Left colon (tissue), 2 donors: ENCODE results near the gene TMEM106C. TPM values are rescaled to one million over a fixed set of nuclear protein-coding genes. Genes with fewer than 3 reads are reported as not detected.

Experiments
- ATAC-seq: fragments of 200-7000 bp; cut with Tn5 transposase; one replicate; pipeline ENCODE4 v1.9.1; 2020; ENCODE audit warnings: mild to moderate bottlenecking, moderate library complexity
- DNase-seq, 2 donors: peaks; one replicate each; pipeline ENCODE4 v3.0.0-alpha.2; 2020
- intact Hi-C, 2 donors: fragments of 100-400 bp; cut with DNase I in 1 of 2; cut with micrococcal nuclease in 1 of 2; formaldehyde crosslinking; loops; one replicate each; pipeline versions ENCODE4 v1.11.2 to v1.14.0; 2022; cut with DNase I, micrococcal nuclease
- long read RNA-seq: library from polyadenylated mRNA; unstranded; transcript quantifications from one replicate; pipeline ENCODE4 v2.0.0, GENCODE V29; 2021
- total RNA-seq, 2 donors: library from RNA; stranded (reverse); fragmentation: NEBNext Ultra II Directional; extraction: Animal tissue kit (Norgen Biotek cat#: 25700); gene quantifications; one replicate each; pipeline ENCODE4 v1.2.1, GENCODE V29; 2021
- donor health status: DM: no; HTN: no; CAD: no.
- donor health status: DM: yes; HTN: yes; CAD: no.

TMEM106C gene, protein sequence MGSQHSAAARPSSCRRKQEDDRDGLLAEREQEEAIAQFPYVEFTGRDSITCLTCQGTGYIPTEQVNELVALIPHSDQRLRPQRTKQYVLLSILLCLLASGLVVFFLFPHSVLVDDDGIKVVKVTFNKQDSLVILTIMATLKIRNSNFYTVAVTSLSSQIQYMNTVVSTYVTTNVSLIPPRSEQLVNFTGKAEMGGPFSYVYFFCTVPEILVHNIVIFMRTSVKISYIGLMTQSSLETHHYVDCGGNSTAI
- 100 to 1,000 TPM; 166 to 180 TPM for total RNA-seq
- long read RNA-seq, transcript TMEM106C-203 (8 exons, 1,414 nt): minor isoform, 6 of 263 reads
- long read RNA-seq, transcript TMEM106C-201 (8 exons, 1,394 nt): minor isoform, 79 of 263 reads
- long read RNA-seq, transcript TMEM106C-202 (8 exons, 1,515 nt): minor isoform, 8 of 263 reads
- long read RNA-seq, transcript TMEM106C-220 (8 exons, 810 nt): major isoform, 114 of 263 reads
- long read RNA-seq, partial matches to known transcripts: 20 of 263 reads
- long read RNA-seq, other reads (novel, unspliced or antisense): 27 of 263 reads

DNA sequence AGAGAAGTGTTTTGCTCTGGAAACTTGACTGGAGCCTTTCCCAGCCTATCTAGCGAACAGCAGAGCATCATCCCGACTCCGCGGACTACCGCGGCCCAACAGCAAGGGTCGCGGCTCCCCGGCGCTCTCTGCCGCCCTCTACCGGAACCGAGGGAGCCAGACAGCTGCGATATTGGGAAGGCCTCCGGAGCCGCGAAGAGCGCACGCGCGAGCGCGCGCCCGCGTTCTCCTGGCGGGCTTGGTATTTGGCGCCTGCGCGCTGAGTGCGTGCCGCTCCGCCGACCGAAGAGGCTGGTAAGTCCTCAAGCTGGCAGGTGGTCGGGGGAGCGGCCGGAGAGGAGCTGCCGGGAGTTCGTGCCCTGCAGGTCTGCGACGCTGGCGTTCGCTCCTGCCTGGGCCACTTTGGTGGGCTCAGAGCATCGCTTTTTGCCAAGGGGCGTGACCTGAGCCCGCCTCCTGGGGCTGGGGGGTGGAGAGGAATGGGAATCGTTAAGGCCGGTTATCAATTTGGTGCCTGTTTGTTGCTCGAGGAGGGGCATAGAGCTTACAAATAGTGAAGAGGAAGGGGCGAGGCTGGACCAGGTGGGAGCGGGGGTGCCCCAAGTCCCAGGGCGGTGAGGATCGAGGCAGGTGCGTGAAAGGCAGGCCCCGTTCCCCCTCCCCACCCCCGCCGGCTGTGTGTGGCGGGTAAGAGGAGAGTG is at the start of gene TMEM106C:
Gene TMEM106C (plus strand): TSS at position 257 of the 701 bp plus-strand sequence. CDS start 641 bp downstream, outside the sequence.
- DNase-seq (peak; percentile 88 to 93), ATAC-seq (peak; percentile 85)
- intact Hi-C loops: no loop called here

DNA sequence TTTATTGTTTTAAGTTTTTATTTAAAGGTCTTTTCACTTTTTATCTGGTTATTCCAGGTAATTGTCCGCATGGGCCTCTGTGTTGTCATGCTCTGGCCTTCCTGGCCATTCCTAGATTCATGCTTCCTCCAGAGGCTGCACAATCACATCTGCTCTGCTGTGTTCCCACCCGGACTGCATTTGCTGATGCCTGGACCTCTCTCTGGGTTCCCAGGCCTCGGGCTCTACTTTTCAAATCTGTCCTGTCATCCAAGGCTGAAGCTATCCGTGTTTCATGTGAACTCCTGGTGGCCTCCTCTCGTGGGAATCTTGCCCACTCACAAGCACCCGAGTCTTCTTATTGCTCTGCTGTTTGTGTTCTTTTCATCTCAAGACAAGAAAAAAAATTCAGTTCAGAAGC is 42.5 kb upstream of the TMEM106C start:
- ATAC-seq (no peak), DNase-seq (no peak)
- intact Hi-C loops: no loop called here

- intact Hi-C loops: no loop called here
- DNase-seq (no peak), ATAC-seq (no peak)
Measured at GRCh38 chr12:47921907-47922306, 41.5 kb upstream of the TMEM106C start.

GRCh38 chr12:47927346-47927745 is 36.0 kb upstream of the TMEM106C start:
- ATAC-seq (no peak), DNase-seq (no peak)
- intact Hi-C loops: no loop called here

DNA sequence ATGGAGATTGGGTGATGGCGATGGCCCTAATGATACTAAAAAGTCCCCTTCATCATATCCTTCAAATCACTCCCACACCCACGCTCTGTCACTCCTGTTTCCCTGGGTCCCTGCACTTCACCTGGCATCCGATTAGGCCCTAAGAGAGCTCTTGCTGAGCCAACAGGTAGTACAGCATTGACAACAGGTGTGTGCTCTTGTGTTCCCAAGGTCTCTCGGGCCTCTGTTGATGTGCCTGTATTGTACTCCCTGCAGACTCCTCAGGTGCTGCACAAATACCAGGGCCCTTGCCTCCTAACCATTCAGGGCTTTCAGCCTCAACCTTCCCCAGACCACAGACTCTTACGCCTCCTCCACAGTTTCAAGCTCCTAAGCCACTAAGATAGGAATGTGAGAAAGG is 32.8 kb upstream of the TMEM106C start:
- DNase-seq (no peak), ATAC-seq (no peak)
- intact Hi-C loops: no loop called here

GRCh38 chr12:47931187-47931586 is 32.2 kb upstream of the TMEM106C start:
- intact Hi-C loops: no loop called here
- DNase-seq (no peak), ATAC-seq (no peak)

DNA sequence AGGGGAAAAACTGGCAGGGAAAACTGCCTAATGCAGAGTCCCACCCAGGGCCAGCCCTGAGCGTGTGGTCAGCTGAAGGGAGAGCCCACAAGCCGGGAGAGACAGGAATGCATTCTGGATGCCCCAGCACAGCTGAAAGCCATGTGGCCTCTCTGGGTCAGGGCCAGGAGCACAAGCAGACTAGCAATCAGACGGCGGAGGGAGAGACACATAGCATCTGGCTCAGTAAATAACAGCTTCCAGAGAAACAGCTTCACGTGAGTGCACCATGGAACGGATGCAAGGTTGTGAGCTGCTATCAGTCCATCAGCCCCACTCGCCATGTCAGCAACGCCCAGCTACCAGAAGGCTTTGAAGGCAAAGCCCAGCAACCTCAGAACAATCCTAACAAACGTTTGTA is 28.2 kb upstream of the TMEM106C start:
- DNase-seq (no peak), ATAC-seq (no peak)
- intact Hi-C loops: no loop called here

DNA sequence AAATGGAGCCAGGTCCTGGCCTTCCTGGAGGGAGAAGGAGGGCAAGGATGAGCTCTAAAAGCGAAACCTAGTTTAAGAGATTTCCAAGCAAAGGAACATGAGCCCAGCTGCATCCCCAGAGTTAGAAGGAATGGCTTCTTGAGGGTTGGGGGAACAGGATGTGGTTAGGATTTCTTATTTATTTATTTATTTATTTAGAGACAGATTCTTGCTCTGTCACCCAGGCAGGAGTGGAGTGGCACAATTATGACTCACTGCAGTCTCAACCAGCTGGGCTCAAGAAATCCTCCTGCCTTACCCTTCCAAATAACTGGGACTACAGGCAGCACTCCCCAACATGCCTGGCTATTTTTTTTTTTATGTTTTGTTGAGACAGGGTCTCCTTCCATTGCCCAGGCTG is 25.3 kb upstream of the TMEM106C start:
- ATAC-seq: no peak
- intact Hi-C loops: no loop called here
- no peak for DNase-seq

DNA sequence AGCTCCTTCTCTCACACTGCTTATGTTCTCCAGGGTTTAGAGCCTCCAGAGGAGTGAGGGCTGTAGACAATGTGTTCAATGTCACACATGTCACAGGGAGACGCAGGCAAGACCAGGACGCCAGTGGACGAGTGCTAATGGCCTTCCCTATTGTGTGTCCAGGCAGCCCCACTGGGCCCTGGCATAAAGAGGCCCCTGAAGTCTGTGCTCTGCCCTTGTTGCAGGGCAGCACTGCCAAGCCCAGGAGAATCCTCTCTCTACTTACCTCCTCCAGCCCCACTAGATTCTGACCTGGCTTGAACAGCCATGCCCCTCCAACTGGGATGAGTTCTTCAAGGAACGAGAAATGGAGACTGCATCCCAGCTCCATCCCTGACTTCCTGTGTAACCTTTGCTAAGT is 24.8 kb upstream of the TMEM106C start:
- ATAC-seq (peak; percentile 15), DNase-seq (no peak)
- intact Hi-C loops: no loop called here

DNA sequence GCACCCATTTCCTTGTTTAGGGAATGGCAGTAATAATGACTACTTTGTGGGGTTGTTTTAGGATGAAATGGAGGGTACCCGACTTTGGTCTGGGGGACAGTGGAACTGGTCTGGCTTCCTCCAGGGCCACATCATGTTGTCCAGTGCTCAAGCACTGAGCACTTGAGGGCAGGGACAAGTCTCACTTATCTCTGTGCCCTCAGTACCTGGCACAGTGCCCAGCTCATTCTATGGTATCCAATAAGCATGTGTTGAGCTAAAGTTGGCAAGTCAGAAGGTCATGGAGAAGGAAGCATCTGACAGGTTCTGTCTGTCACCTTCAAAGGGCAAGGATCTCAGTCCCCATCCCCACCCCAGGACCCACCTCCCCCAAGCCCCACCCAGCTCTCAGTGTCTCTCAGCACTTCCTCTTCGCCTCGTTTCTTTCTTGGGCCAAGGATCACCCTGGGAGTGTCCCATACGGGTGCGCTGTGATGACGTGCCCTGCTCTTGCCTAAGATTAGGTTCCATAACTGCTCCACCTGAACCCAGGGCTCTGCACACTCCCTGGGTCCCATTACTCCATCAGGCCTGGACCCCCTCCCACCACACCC is 24.3 kb upstream of the TMEM106C start:
- intact Hi-C loops: no loop called here
- ATAC-seq: peak; percentile 76
- DNase-seq: peak; percentile 87 to 91

DNA sequence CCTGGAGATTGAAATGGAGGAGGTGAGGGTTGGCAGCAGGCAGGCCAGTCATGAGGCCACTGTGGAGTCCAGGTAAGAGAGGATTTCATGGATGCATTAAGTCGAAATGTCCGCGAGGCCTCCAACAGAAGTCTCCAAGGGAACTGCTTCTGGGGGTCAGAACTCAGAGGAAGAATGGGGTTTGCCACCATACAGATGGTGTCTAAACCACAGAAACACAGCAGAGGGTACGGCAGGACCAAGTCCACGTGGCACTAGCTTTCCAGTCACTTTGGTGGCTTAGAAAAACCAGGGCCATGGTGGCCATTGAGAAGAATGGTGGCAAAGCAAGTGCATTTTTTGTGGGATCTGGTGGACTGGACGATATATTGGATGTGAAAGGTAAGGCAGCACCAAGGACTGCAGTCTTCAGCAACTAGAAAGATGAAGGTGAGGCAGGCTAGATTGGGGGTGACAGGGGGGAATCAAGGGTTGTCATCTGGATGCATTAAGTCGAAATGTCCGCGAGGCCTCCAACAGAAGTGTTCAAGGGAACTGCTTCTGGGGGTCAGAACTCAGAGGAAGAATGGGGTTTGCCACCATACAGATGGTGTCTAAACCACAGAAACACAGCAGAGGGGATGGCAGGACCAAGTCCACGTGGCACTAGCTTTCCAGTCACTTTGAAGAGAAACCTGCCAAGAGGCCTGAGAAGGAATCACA is 22.5 kb upstream of the TMEM106C start:
- intact Hi-C loops: no loop called here
- DNase-seq (no peak), ATAC-seq (no peak)

GRCh38 chr12:47941475-47941780 is 22.0 kb upstream of the TMEM106C start:
- intact Hi-C loops: no loop called here

GRCh38 chr12:47941871-47942613 is 21.4 kb upstream of the TMEM106C start:
- DNase-seq (no peak), ATAC-seq (no peak)
- intact Hi-C loops: no loop called here

More at GRCh38 chr12:47941475-47941780, 22.0 kb upstream of the TMEM106C start:
- DNase-seq: no peak
- no peak for ATAC-seq

- DNase-seq: no peak
- ATAC-seq: no peak
- intact Hi-C loops: no loop called here
Measured at GRCh38 chr12:47942614-47943225, 20.7 kb upstream of the TMEM106C start.

- ATAC-seq (peak; percentile 78), DNase-seq (peak; percentile 87 to 93)
- intact Hi-C loops: no loop called here
Measured at GRCh38 chr12:47943623-47944340, 19.6 kb upstream of the TMEM106C start.

DNA sequence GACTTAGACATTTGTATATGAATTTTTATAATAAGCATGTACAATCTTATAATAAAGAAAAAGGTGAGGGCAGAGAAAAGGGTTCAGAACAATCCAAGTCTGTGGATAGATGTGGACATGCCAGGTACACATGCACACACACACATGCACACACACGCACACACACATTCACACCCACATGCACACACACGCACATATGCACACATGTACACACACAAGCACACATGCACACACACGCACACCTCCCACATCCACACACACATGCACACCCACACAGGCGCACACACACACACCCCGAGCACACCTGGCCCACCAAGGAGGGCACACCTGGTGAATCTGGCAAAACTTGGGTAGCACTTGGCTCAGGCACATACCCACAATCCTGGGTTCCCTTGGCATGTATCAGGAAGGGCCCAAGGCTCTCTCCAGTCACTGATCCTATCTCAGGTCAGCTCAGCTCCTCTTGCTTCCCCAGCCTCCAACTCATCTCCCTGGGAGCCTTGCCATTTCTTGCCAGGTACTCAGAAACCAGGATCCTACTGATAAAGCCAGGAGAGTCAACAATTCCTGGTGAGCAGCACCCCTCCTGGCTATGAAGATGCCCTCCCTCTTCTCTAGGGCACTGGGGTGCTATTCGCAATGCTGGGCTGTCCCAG is 18.6 kb upstream of the TMEM106C start:
- intact Hi-C loops: no loop called here
- no peak for ATAC-seq
- DNase-seq: no peak

DNA sequence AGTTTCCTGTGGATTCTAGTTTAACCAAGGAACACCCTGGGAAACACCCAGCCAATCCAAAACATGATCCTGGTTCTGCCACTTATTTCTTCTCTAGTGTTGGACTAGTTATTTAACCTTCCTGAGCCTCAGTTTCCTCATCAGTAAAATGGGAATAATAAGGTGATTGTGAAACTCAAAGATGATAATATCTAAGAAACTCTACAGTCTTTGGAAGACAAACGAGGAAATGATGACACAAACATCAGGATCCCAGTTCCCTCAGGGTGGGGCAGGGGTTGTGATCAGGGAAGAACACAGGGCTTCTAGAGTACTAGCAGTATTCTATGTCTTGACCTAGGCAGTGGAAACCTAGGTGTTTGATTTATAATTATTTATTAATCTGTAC is 18.1 kb upstream of the TMEM106C start:
- ATAC-seq (peak; percentile 15), DNase-seq (peak in 1 of 2 donors; percentile 53)
- intact Hi-C loops: no loop called here
